ENCODE measurements around the gene EIF4E1B. TPM values are rescaled to one million over a fixed set of nuclear protein-coding genes. Genes with fewer than 3 reads are reported as not detected.
"Not testable (repeated sequence)": the region's sequence is repeated elsewhere in the genome, so short reads cannot be mapped to it uniquely, and the experiment has no call there.

EIF4E1B gene, protein sequence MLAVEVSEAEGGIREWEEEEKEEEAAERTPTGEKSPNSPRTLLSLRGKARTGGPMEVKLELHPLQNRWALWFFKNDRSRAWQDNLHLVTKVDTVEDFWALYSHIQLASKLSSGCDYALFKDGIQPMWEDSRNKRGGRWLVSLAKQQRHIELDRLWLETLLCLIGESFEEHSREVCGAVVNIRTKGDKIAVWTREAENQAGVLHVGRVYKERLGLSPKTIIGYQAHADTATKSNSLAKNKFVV
- total RNA-seq, result not detected

DNA sequence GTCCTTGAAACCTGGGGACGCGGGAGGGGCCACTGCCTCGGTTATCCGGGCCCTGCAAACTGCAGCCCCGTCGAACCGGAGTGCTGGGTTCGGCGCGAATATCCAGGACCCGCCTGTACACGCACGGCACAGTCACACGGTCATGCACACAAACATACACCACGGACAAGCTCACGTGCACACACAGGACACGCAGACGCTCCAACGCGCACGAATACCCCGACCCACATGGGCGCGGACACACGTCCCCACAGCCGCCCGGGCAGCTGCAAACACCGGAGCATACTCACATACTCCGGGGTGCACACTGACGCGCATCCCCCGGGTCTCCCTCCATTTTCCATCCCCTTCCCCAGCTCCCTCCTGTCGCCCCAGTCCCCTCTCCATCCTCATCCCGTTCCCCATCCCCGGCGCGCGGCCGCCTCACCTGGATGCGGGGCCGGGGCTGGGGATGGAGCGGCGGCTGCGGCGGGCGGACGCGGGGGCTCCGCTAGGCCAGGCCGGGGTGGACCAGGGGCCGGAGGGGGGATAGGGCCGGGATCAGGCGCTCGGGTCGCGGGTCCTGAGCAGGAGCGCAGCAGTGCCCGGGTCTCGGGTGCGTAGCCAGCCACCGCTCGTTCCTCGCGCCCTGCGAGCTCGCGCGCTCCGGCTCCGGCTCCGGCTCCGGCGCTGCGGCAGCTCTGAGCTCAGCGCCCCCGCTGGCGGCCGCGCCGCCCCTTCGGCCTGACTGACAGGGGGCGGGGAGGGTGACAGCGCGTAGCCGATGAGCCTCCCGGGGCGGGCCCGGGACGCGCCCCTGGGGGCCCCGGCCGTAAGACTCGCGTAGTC lies at the start of gene EIF4E1B, which contains the start of gene SNCB:
Gene EIF4E1B (plus strand): TSS at position 823 of the 828 bp plus-strand sequence. CDS start 12,113 bp downstream, outside the sequence.
Gene SNCB (minus strand): TSS at position 682 of the 828 bp plus-strand sequence. CDS start 880 bp downstream, outside the sequence.
- Histone ChIP-seq H3K9ac (ENCODE audit: low read depth in 1 of 3, low read length in 3 of 3) (peak within 1 kb of the TSS in 1 of 3 donors; percentile 66), H3K9me3 (ENCODE audit: control insufficient read depth in 3 of 3, low read length in 3 of 3) (no peaks in the 10 kb centered on the region), H3K4me3 (ENCODE audit: low read length in 3 of 3) (peak within 1 kb of the TSS; percentile 31 to 69 (median 52)), H3K36me3 (ENCODE audit: control insufficient read depth in 3 of 3, insufficient read depth in 3 of 3, low read length in 3 of 3) (no peaks in the 10 kb centered on the region), H3K27ac (ENCODE audit: low read depth, low read length) (no peak within 1 kb of the TSS), H3K4me1 (ENCODE audit: control insufficient read depth in 3 of 3, insufficient read depth in 3 of 3, low read length in 3 of 3) (peaks cover 9 to 13% (median 12%) of the 10 kb centered on the region in 3 donors), H3K27me3 (ENCODE audit: control insufficient read depth in 3 of 3, insufficient read depth in 3 of 3, low read length in 3 of 3) (peaks cover 47 to 67% (median 54%) of the 10 kb centered on the region in 3 donors)

DNA sequence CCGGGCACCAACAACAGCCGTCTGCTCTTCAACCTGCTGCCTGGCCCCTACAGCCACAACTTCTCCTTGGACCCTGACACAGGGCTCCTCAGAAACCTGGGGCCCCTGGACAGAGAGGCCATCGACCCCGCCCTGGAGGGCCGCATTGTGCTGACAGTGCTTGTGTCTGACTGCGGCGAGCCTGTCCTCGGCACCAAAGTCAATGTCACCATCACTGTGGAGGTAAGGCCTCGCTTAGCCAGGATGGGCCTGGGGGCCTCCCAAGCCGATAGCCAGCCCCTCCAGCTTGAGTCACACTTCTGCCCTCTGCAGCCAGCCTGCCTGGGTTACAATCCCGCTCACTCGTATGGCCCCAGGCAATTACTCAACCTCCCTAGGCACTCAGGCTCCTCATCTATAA lies 49.1 kb upstream of the EIF4E1B start:
- peaks cover 0 to 4% (median 2%) of the 10 kb centered on the region in 3 donors for H3K27me3 ChIP-seq (ENCODE audit: control insufficient read depth in 3 of 3, insufficient read depth in 3 of 3, low read length in 3 of 3)
- H3K9me3 ChIP-seq (ENCODE audit: control insufficient read depth in 3 of 3, low read length in 3 of 3), result peaks cover 4 to 14% (median 6%) of the 10 kb centered on the region in 3 donors
- H3K36me3 ChIP-seq (ENCODE audit: control insufficient read depth in 3 of 3, insufficient read depth in 3 of 3, low read length in 3 of 3), result no peaks in the 10 kb centered on the region
- H3K4me3 ChIP-seq (ENCODE audit: low read length in 3 of 3), result no peak overlapping the region
- H3K27ac ChIP-seq (ENCODE audit: low read depth, low read length), result no peak overlapping the region
- H3K9ac ChIP-seq (ENCODE audit: low read depth in 1 of 3, low read length in 3 of 3), result no peak overlapping the region
- no peaks in the 10 kb centered on the region for H3K4me1 ChIP-seq (ENCODE audit: control insufficient read depth in 3 of 3, insufficient read depth in 3 of 3, low read length in 3 of 3)

GRCh38 chr5:176583076-176583475 lies 47.4 kb upstream of the EIF4E1B start:
- H3K27ac ChIP-seq (ENCODE audit: low read depth, low read length), result no peak overlapping the region
- H3K4me1 ChIP-seq (ENCODE audit: control insufficient read depth in 3 of 3, insufficient read depth in 3 of 3, low read length in 3 of 3), result no peaks in the 10 kb centered on the region
- H3K9me3 ChIP-seq (ENCODE audit: control insufficient read depth in 3 of 3, low read length in 3 of 3), result peaks cover 4 to 14% (median 6%) of the 10 kb centered on the region in 3 donors
- no peak overlapping the region for H3K4me3 ChIP-seq (ENCODE audit: low read length in 3 of 3)
- no peaks in the 10 kb centered on the region for H3K36me3 ChIP-seq (ENCODE audit: control insufficient read depth in 3 of 3, insufficient read depth in 3 of 3, low read length in 3 of 3)
- H3K9ac ChIP-seq (ENCODE audit: low read depth in 1 of 3, low read length in 3 of 3), result no peak overlapping the region
- peaks cover 0 to 3% (median 0%) of the 10 kb centered on the region in 3 donors for H3K27me3 ChIP-seq (ENCODE audit: control insufficient read depth in 3 of 3, insufficient read depth in 3 of 3, low read length in 3 of 3)

DNA sequence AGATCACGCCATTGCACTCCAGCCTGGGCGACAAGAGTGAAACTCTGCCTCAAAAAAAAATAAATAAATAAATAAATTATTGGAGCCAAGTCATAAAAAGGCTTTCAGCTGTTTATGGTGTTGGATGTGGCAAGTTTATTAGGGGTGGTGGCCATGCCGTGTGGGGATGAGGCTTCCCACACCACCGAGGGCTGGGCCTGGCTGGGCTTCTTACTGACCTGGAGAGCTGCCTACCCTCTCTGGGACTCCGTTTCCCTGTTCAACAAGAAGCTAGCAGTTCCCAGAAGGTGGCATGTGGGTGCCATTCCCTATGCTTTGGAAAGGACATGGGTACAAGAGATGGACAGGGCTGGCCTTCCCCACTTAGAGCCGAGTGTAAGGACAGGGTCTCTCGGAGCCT lies 43.1 kb upstream of the EIF4E1B start:
- H3K36me3 ChIP-seq (ENCODE audit: control insufficient read depth in 3 of 3, insufficient read depth in 3 of 3, low read length in 3 of 3), result no peaks in the 10 kb centered on the region
- no peak overlapping the region for H3K4me3 ChIP-seq (ENCODE audit: low read length in 3 of 3)
- no peaks in the 10 kb centered on the region for H3K4me1 ChIP-seq (ENCODE audit: control insufficient read depth in 3 of 3, insufficient read depth in 3 of 3, low read length in 3 of 3)
- H3K9ac ChIP-seq (ENCODE audit: low read depth in 1 of 3, low read length in 3 of 3), result no peak overlapping the region
- peaks cover 0 to 3% (median 0%) of the 10 kb centered on the region in 3 donors for H3K27me3 ChIP-seq (ENCODE audit: control insufficient read depth in 3 of 3, insufficient read depth in 3 of 3, low read length in 3 of 3)
- H3K27ac ChIP-seq (ENCODE audit: low read depth, low read length), result no peak overlapping the region
- peaks cover 4 to 14% (median 6%) of the 10 kb centered on the region in 3 donors for H3K9me3 ChIP-seq (ENCODE audit: control insufficient read depth in 3 of 3, low read length in 3 of 3)

DNA sequence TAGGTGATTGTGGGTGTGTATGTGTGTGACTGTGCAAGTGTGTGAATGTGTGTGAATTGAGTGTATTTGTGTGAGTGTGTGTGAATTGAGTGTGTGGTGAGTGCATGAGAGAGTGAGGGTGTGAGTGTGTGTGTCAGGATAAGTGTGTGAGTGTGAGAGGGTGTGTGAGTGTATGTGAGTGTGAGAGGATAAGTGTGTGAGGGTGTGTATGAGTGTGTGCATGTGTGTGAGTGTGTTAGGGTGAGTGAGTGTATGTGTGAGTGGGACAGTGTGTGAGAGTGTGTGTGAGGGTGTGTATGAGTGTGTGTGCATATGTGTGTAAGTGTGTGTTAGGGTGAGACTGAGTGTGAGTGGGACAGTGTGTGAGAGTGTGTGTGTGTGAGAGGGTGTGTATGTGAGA lies 42.2 kb upstream of the EIF4E1B start:
- no peaks in the 10 kb centered on the region for H3K36me3 ChIP-seq (ENCODE audit: control insufficient read depth in 3 of 3, insufficient read depth in 3 of 3, low read length in 3 of 3)
- no peak overlapping the region for H3K4me3 ChIP-seq (ENCODE audit: low read length in 3 of 3)
- H3K9me3 ChIP-seq (ENCODE audit: control insufficient read depth in 3 of 3, low read length in 3 of 3), result peaks cover 4 to 14% (median 6%) of the 10 kb centered on the region in 3 donors
- no peak overlapping the region for H3K9ac ChIP-seq (ENCODE audit: low read depth in 1 of 3, low read length in 3 of 3)
- no peaks in the 10 kb centered on the region for H3K4me1 ChIP-seq (ENCODE audit: control insufficient read depth in 3 of 3, insufficient read depth in 3 of 3, low read length in 3 of 3)
- H3K27me3 ChIP-seq (ENCODE audit: control insufficient read depth in 3 of 3, insufficient read depth in 3 of 3, low read length in 3 of 3), result peaks cover 0 to 3% (median 0%) of the 10 kb centered on the region in 3 donors
- H3K27ac ChIP-seq (ENCODE audit: low read depth, low read length), result no peak overlapping the region

GRCh38 chr5:176589039-176589769 lies 41.3 kb upstream of the EIF4E1B start:
- peaks cover 0 to 3% (median 0%) of the 10 kb centered on the region in 3 donors for H3K27me3 ChIP-seq (ENCODE audit: control insufficient read depth in 3 of 3, insufficient read depth in 3 of 3, low read length in 3 of 3)
- H3K4me3 ChIP-seq (ENCODE audit: low read length in 3 of 3), result no peak overlapping the region
- no peaks in the 10 kb centered on the region for H3K4me1 ChIP-seq (ENCODE audit: control insufficient read depth in 3 of 3, insufficient read depth in 3 of 3, low read length in 3 of 3)
- H3K9me3 ChIP-seq (ENCODE audit: control insufficient read depth in 3 of 3, low read length in 3 of 3), result peaks cover 4 to 10% (median 6%) of the 10 kb centered on the region in 3 donors
- H3K27ac ChIP-seq (ENCODE audit: low read depth, low read length), result no peak overlapping the region
- no peak overlapping the region for H3K9ac ChIP-seq (ENCODE audit: low read depth in 1 of 3, low read length in 3 of 3)
- H3K36me3 ChIP-seq (ENCODE audit: control insufficient read depth in 3 of 3, insufficient read depth in 3 of 3, low read length in 3 of 3), result no peaks in the 10 kb centered on the region

DNA sequence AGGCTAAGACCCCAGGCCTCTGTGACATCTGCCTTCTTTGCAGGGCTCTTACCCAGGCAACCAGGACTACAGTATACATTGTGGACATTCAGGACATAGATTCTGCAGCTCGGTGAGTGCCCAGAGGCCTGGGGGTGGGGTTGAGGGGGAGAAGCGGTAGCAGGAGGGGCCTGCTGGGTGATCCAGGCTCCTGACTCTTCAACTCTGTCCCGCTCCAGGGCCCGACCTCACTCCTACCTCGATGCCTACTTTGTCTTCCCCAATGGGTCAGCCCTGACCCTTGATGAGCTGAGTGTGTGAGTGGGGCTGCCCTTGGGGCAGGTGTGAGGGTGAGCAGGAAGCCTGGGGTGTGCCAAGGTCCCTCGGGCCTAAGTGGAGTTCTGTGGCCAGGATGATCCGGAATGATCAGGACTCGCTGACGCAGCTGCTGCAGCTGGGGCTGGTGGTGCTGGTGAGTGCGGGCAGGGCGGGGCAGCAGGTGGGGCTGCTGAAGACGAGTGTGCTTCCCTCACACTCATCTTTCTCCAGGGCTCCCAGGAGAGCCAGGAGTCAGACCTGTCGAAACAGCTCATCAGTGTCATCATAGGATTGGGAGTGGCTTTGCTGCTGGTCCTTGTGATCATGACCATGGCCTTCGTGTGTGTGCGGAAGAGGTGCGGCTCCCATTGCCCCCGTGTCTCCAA lies 40.3 kb upstream of the EIF4E1B start:
- Histone ChIP-seq H3K9me3 (ENCODE audit: control insufficient read depth in 3 of 3, low read length in 3 of 3) (peaks cover 0 to 4% (median 3%) of the 10 kb centered on the region in 3 donors), H3K27me3 (ENCODE audit: control insufficient read depth in 3 of 3, insufficient read depth in 3 of 3, low read length in 3 of 3) (peaks cover 0 to 9% (median 0%) of the 10 kb centered on the region in 3 donors), H3K4me1 (ENCODE audit: control insufficient read depth in 3 of 3, insufficient read depth in 3 of 3, low read length in 3 of 3) (no peaks in the 10 kb centered on the region), H3K4me3 (ENCODE audit: low read length in 3 of 3) (no peak overlapping the region), H3K27ac (ENCODE audit: low read depth, low read length) (no peak overlapping the region), H3K36me3 (ENCODE audit: control insufficient read depth in 3 of 3, insufficient read depth in 3 of 3, low read length in 3 of 3) (no peaks in the 10 kb centered on the region), H3K9ac (ENCODE audit: low read depth in 1 of 3, low read length in 3 of 3) (no peak overlapping the region)

DNA sequence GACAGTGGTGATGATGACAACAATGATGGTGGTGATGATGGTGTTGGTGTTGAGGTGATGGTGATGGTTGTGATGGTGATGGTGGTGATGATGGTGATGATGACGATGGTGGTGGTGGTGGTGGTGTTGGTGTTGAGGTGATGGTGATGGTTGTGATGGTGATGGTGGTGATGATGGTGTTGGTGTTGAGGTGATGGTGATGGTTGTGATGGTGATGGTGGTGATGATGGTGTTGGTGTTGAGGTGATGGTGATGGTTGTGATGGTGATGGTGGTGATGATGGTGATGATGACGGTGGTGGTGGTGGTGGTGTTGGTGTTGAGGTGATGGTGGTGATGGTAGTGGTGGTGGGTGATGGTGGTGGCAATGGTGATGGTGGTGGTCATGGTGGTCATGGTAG lies 38.8 kb upstream of the EIF4E1B start:
- H3K4me1 ChIP-seq (ENCODE audit: control insufficient read depth in 3 of 3, insufficient read depth in 3 of 3, low read length in 3 of 3); H3K36me3 ChIP-seq (ENCODE audit: control insufficient read depth in 3 of 3, insufficient read depth in 3 of 3, low read length in 3 of 3); H3K27ac ChIP-seq (ENCODE audit: low read depth, low read length); H3K4me3 ChIP-seq (ENCODE audit: low read length in 3 of 3); H3K9me3 ChIP-seq (ENCODE audit: control insufficient read depth in 3 of 3, low read length in 3 of 3); H3K9ac ChIP-seq (ENCODE audit: low read depth in 1 of 3, low read length in 3 of 3): not testable (repeated sequence)
- peaks cover 5 to 17% (median 8%) of the 10 kb centered on the region in 3 donors for H3K27me3 ChIP-seq (ENCODE audit: control insufficient read depth in 3 of 3, insufficient read depth in 3 of 3, low read length in 3 of 3)

DNA sequence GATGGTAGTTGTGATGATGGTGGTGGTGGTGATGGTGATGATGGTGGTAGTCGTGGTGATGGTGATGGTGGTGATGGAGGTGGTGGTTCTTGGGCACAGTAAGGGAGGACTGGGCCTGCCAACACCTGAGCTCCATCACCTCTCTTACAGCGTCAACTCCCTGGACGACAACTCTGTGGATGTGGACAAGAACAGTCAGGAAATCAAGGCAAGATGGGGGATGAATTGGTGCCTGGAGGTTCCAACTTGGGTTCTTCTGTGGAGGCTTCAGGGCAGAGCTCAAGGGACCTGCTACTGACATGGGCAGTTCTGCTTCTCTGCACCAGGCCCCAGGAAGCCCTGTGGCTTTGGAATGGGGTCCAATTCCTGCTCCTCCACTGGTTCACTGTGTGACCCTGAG lies 37.9 kb upstream of the EIF4E1B start:
- Histone ChIP-seq H3K4me3 (ENCODE audit: low read length in 3 of 3) (no peak overlapping the region), H3K4me1 (ENCODE audit: control insufficient read depth in 3 of 3, insufficient read depth in 3 of 3, low read length in 3 of 3) (no peaks in the 10 kb centered on the region), H3K27ac (ENCODE audit: low read depth, low read length) (no peak overlapping the region), H3K9ac (ENCODE audit: low read depth in 1 of 3, low read length in 3 of 3) (no peak overlapping the region), H3K27me3 (ENCODE audit: control insufficient read depth in 3 of 3, insufficient read depth in 3 of 3, low read length in 3 of 3) (peaks cover 5 to 19% (median 12%) of the 10 kb centered on the region in 3 donors), H3K9me3 (ENCODE audit: control insufficient read depth in 3 of 3, low read length in 3 of 3) (no peaks in the 10 kb centered on the region), H3K36me3 (ENCODE audit: control insufficient read depth in 3 of 3, insufficient read depth in 3 of 3, low read length in 3 of 3) (no peaks in the 10 kb centered on the region)
